ENCODE results near the gene MYO5A. TPM values are rescaled to one million over a fixed set of nuclear protein-coding genes. Genes with fewer than 3 reads are reported as not detected.
"Not testable (repeated sequence)": the region's sequence is repeated elsewhere in the genome, so short reads cannot be mapped to it uniquely, and the experiment has no call there.

MYO5A gene
- total RNA-seq, 4 donors from 2014 or later: 10.3 to 26.0 (median 22.7) TPM

DNA sequence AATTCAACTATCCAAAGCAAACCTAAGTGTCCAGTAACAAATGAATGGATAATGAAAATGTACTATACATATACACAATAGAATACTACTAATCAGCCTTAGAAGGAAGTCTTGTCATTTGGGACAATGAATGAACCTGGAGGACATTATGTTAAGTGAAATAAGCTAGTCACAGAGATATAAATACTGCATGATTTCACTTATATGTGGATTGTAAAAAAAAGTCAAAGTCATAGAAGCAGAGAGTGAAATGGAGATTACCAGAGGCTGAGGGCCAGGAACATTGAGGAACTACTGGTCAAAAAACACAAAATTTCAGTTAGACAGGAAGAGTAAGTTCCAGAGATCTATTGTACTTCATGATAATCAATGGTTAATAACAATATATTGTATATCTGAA is 33.6 kb downstream of the MYO5A start:
- no peaks in the 10 kb centered on the region for H3K36me3 ChIP-seq
- H3K4me1 ChIP-seq: no peaks in the 10 kb centered on the region
- DNase-seq: no peak
- intact Hi-C loops (cut with DNase I; ENCODE audit: low total_unique reads): no loop called here
- H3K27ac ChIP-seq: no peak overlapping the region
- H3K27me3 ChIP-seq: no peaks in the 10 kb centered on the region
- no peak for TF ChIP-seq CTCF (IDR thresholded peaks at IDR 0.05)
- no peak for TF ChIP-seq POLR2A (IDR thresholded peaks at IDR 0.05)
- no peak overlapping the region for H3K4me3 ChIP-seq
- no peaks in the 10 kb centered on the region for H3K9me3 ChIP-seq

DNA sequence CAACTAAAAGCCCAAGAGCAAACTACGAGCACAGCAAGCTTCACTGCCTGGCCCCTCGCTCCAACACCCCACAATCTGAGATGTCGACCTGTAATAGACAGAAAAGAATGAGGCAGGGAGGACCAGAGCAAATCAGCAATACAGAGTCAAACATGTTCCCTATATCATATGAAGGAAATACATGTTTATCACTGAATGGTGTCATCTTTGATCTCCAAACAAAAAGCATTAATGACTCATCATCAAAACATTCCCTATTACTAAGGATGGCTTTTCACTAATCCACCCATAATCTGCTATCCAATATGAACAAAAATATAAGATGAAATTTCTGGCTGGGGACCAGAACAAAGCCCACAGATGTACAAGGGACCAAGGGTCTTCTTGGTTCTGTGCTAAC is 34.7 kb downstream of the MYO5A start:
- H3K4me3 ChIP-seq: no peak overlapping the region
- H3K27ac ChIP-seq: no peak overlapping the region
- H3K9me3 ChIP-seq: no peaks in the 10 kb centered on the region
- no peaks in the 10 kb centered on the region for H3K4me1 ChIP-seq
- DNase-seq: no peak
- intact Hi-C loops (cut with DNase I; ENCODE audit: low total_unique reads): no loop called here
- no peak for TF ChIP-seq CTCF (IDR thresholded peaks at IDR 0.05)
- TF ChIP-seq POLR2A (IDR thresholded peaks at IDR 0.05): no peak
- no peaks in the 10 kb centered on the region for H3K27me3 ChIP-seq
- no peaks in the 10 kb centered on the region for H3K36me3 ChIP-seq

DNA sequence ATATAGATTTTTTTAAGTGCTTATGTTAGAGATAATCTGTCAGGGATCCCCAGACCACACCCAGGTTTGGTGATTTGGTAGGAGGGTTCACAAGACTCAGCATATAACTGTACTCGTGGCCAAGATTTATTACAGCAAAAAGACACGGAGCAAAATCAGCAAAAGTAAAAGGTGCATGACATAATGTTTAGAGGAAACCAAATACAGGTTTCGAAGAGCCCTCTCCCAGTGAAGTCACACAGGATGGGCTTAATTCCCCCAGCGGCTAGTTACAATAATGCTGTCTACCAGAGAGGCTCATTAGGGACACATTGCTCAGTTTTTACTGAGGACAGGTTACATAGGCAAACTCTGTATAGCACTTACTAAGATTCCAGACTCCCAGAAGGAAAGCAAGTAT is 36.5 kb downstream of the MYO5A start:
- no peak for DNase-seq
- no peaks in the 10 kb centered on the region for H3K4me1 ChIP-seq
- no peak overlapping the region for H3K27ac ChIP-seq
- H3K4me3 ChIP-seq: no peak overlapping the region
- no peaks in the 10 kb centered on the region for H3K36me3 ChIP-seq
- no peak for TF ChIP-seq CTCF (IDR thresholded peaks at IDR 0.05)
- TF ChIP-seq POLR2A (IDR thresholded peaks at IDR 0.05): no peak
- no peaks in the 10 kb centered on the region for H3K9me3 ChIP-seq
- intact Hi-C loops (cut with DNase I; ENCODE audit: low total_unique reads): no loop called here
- no peaks in the 10 kb centered on the region for H3K27me3 ChIP-seq

DNA sequence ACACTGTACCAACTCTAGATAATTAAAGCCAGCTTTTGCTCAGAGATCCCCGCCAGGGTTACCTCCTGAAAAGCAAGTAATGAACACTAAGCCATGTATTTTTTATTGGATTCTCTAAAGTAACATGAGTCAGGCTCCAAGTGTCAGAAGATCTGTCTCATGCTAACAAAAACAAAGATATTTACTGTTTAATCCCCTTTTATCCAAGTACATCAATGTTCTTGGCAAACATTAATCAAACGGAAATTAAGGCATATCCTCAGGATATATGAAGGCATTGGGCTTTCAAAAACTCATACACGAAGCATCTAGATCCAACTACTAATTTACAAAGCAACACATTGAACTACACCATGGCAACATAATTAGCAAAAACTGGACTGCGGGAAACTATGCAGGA is 37.2 kb downstream of the MYO5A start:
- no peaks in the 10 kb centered on the region for H3K4me1 ChIP-seq
- H3K4me3 ChIP-seq: no peak overlapping the region
- H3K27me3 ChIP-seq: no peaks in the 10 kb centered on the region
- TF ChIP-seq CTCF (IDR thresholded peaks at IDR 0.05) (no peak), POLR2A (IDR thresholded peaks at IDR 0.05) (no peak)
- H3K9me3 ChIP-seq: no peaks in the 10 kb centered on the region
- no peak for DNase-seq
- intact Hi-C loops (cut with DNase I; ENCODE audit: low total_unique reads): no loop called here
- no peak overlapping the region for H3K27ac ChIP-seq
- no peaks in the 10 kb centered on the region for H3K36me3 ChIP-seq

GRCh38 chr15:52489430-52489829 is 39.2 kb downstream of the MYO5A start:
- intact Hi-C loops (cut with DNase I; ENCODE audit: low total_unique reads); H3K36me3 ChIP-seq; H3K4me1 ChIP-seq; DNase-seq; H3K4me3 ChIP-seq; H3K27ac ChIP-seq; H3K9me3 ChIP-seq; H3K27me3 ChIP-seq: not testable (repeated sequence)

DNA sequence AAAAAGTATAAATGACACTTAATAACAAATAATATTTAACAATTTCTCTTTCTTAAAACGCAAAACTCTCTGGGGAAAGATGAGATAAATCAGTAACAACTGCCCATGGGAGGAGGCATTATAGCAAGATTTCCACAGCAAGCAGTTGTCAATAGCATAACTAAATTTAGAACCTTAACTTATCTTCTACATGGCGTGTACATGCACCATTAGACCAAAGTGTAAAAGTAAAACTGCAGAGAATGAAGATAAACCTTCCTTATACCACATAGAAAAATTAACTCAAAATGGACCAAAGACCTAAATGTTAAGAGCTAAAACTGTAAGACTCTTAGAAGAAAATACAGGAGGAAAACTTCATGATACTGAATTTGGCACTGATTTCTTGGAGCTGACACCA is 39.9 kb downstream of the MYO5A start:
- no peak for TF ChIP-seq POLR2A (IDR thresholded peaks at IDR 0.05)
- TF ChIP-seq CTCF (IDR thresholded peaks at IDR 0.05): no peak
- Histone ChIP-seq H3K4me1 (no peaks in the 10 kb centered on the region), H3K9me3 (no peaks in the 10 kb centered on the region), H3K27me3 (no peaks in the 10 kb centered on the region), H3K27ac (no peak overlapping the region), H3K4me3 (no peak overlapping the region), H3K36me3 (no peaks in the 10 kb centered on the region)
- DNase-seq: no peak
- intact Hi-C loops (cut with DNase I; ENCODE audit: low total_unique reads): no loop called here
